Stimulated activated CD4-positive, alpha-beta T cell treated with anti-CD3 and anti-CD28 coated beads, Interleukin-4, amount 100 ng/mL, for 48 hours (primary cell): ENCODE results near the gene PANK2.
"Not testable (repeated sequence)": the region's sequence is repeated elsewhere in the genome, so short reads cannot be mapped to it uniquely, and the experiment has no call there.

ENCODE experiments used
- DNase-seq, 2 donors: peaks; one replicate each; pipeline ENCODE4 v3.0.0-alpha.2; 2020; ENCODE audit warnings: low read depth in 2 of 2

PANK2 gene

GRCh38 chr20:3927486-3928291 lies 38.5 kb downstream of the PANK2 start:
- no peak for DNase-seq

DNA sequence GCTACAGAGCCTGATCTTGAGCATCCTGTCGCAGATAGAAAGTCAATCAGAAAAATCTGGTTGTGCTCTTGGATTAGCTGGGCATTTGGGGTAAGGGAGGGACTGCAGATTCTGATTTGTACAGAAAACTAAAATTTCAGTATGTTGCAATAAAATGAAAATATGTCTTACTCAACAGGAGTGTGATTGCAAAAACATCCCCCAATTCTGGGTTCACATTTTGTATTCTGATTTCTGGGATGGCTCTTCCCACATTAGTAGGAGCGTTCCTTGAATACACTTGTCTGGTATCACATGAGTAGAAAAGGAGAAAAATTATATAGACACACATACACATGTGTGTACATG lies 40.5 kb downstream of the PANK2 start:
- DNase-seq, result no peak

GRCh38 chr20:3930265-3931206 lies 41.3 kb downstream of the PANK2 start:
- DNase-seq, result no peak

GRCh38 chr20:3931664-3932063 lies 42.5 kb downstream of the PANK2 start:
- no peak for DNase-seq

GRCh38 chr20:3932277-3932676 lies 43.1 kb downstream of the PANK2 start:
- DNase-seq, result no peak

DNA sequence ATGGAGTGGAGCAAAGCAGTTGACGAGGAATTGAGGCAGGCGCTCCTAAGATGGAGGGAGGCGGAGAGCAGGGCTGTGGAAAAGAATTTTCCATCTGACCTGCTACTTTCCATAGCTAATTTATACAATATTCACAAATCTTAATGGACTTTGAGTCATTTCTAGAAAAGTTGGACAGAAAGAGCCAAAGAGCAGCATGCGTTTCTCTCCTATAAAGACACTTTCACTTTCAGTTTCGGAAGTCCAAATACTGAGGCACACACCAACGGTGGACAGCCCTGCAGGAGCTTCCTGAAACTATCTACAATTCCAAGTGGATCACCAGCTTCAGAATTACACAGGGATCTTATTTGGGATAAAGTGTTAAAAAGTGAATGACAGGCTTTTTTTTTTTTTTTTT lies 43.5 kb downstream of the PANK2 start:
- DNase-seq, result no peak

DNA sequence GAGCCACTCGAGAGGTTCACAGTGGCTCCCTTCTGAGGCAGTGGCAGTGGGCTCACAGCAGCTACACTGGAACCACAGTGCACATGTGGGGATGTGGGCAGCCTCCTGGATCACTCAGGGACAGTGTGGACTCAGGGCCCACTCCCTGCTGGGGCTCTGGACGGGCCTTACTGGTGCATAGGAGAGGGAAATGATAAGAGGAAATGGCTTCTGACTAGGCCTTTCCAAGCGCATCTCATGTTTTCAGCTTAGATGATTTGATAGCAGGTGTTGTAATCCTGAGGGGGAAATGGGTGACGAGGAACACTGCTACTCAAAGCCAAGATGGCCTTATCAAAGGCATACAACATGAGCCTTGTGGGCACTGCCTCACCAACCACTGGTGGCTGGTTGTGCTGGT lies 44.0 kb downstream of the PANK2 start:
- no peak for DNase-seq

DNA sequence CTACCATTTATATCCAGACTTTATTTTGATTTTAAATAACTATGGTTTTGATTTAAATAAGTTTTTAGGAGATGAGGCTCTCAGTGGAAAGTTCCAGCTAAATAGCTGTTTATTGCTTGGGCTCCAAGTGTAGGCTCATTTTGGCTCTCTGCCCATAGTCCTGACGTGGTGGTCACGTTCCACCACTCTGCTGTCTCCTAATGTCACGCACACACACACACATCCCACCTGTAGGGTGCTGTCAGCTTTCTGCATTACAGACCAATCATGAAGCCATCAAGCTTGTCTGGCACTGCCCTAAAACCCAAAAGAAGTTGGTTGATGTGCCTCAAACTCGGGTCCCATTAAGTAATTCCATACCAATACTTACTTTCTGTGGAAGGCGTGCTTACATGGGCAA lies 45.4 kb downstream of the PANK2 start:
- DNase-seq, result no peak

GRCh38 chr20:3935295-3935955 lies 46.2 kb downstream of the PANK2 start:
- DNase-seq, result no peak

GRCh38 chr20:3935956-3936340 lies 46.8 kb downstream of the PANK2 start:
- no peak for DNase-seq

DNA sequence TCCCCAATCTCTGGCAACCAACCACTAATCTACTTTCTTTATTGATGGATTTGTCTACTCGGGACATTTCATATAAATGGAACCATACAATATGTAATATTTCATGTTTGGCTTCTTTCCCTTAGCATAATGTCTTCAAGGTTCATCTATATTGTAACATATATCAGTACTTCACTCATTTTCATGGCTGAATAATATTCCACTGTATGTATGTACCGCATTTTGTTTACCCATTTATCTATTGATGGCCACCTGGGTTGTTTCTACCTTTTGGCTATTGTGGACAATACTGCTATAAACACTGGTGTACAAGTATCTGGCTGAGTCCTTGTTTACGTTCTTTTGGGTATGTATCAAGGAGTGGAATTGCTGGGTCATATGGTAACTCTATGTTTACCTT lies 48.4 kb downstream of the PANK2 start:
- DNase-seq, result no peak

GRCh38 chr20:3940905-3941304 lies 51.7 kb downstream of the PANK2 start:
- DNase-seq, result no peak

DNA sequence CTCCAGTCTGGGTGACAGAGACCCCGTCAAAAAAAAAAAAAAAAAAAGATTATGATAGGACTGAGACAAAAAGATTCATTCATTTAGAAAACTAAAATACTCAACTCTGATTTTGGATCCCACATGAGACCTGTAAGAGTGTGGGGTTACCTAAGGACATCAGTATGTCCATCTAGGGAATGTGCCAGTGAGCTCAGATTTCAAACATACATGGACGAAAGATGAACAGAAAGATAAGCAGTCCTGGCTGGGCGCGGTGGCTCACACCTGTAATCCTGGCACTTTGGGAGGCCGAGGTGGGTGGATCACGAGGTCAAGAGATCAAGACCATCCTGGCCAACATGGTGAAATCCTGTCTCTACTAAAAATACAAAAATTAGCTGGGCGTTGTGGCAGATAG lies 57.5 kb downstream of the PANK2 start:
- DNase-seq, result not testable (repeated sequence)

GRCh38 chr20:3964719-3965118 lies 75.5 kb downstream of the PANK2 start:
- no peak for DNase-seq

DNA sequence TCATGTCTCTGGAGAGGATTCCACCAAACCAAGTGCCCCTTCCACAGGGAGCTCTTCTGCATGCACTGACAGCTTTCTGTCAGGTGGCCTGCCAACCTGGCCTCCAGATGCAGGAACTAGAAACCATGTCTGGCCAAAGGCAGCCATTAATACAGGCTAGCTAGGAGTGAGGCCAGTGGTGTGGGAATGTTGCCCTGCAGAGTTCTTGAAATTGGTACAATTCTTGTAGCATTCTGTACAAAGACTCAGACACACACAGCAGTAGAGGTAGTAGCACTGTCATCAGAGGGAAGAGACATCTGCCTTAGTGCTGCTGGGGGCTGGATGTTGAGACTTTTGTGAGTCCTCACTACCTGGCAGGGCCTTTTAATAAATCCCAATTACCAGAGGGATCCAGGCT lies 77.4 kb downstream of the PANK2 start:
- DNase-seq, result no peak

GRCh38 chr20:3970016-3970415 lies 80.8 kb downstream of the PANK2 start:
- DNase-seq, result no peak

DNA sequence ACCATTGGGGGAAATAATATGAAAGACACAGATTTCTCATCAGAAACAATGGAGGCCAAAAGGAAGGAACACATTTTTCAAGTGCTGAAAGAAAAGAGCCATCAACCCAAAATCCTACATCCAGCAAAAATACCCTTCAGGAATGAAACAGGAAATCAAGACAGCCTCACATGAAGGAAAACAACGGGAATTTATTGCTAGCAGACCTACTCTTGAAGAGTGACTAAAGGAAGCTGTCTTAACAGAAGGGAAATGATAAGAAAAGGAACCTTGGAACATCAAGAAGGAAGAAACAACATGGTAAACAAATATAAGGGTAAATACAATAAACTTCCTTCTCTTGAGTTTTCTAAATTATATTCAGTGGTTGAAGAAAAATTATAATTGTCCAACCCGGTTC lies 82.0 kb downstream of the PANK2 start:
- no peak for DNase-seq

- no peak for DNase-seq
Measured at GRCh38 chr20:3972161-3972560, 83.0 kb downstream of the PANK2 start.

- not testable (repeated sequence) for DNase-seq
Measured at GRCh38 chr20:3972631-3973030, 83.4 kb downstream of the PANK2 start.

GRCh38 chr20:3973705-3974104 lies 84.5 kb downstream of the PANK2 start:
- no peak for DNase-seq

DNA sequence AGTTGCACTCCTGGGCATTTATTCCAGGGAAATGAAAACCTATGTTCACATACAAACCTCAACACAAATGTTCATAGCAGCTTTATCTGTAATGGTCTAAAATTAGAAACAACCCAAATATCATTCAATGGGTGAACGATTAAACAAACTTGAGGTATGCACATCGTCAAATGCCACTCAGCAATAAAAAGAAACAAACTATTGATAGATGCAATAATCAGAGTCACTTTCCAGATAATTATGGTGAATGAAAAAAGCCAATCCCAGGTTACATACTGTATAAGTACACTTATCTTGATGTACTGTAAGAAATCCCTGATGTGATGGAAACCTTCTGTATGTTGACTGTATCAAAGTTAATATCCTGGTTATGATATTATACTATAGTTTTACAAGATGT lies 87.3 kb downstream of the PANK2 start:
- no peak for DNase-seq
